GM18499 (cell line): ENCODE measurements around the gene CEBPG.

Source experiments
- ATAC-seq: cut with Tn5 transposase; IDR thresholded peaks from one replicate; pipeline ENCODE4 v1.9.1; 2021; ENCODE audit warnings: moderate number of reproducible peaks; ENCODE audit not compliant: insufficient read depth, unreplicated experiment

Gene CEBPG

DNA sequence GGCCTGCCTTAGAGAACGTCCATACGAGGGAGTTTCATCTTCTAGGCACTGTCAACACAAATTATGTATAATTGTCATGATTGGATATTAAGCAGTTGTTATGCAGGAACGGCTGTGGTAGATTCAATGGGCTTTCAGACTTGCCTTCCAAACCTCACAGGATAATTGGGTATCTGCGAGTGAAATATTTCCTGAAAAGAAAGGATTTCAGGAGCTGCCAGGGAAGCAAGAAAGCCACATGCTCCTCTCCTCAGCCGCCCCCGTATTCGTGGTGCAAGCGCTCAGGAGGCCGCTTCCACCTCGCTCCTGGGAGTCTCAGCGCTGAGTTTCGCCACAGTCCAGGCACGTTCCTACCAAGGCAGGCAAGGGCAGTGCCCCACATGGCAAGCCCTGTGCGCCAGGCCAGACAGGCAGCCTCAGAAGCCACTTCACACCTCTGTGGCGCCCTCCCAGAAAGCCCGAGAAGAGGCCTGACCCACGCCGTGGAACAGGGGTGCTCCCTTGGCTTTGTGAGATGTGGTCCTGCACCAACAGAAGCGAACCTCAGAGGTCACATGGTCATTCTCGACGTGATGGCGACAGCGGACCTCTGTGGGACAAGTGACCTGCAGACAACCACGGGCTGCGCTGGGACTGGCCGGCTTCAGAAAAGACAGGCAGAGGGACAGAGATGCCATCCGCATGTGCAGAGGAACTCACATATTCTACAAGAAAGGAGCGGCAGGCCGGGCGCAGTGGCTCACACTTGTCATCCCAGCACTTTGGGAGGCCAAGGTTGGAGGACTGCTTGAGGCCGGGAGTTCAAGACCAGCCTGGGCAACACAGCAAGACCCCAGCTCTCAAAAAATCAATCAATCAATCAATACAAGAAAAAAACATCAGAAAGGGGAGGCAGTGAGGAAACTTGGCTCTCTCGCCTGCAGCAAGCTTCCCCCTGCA is 41.4 kb downstream of the CEBPG start:
- ATAC-seq = no peak

DNA sequence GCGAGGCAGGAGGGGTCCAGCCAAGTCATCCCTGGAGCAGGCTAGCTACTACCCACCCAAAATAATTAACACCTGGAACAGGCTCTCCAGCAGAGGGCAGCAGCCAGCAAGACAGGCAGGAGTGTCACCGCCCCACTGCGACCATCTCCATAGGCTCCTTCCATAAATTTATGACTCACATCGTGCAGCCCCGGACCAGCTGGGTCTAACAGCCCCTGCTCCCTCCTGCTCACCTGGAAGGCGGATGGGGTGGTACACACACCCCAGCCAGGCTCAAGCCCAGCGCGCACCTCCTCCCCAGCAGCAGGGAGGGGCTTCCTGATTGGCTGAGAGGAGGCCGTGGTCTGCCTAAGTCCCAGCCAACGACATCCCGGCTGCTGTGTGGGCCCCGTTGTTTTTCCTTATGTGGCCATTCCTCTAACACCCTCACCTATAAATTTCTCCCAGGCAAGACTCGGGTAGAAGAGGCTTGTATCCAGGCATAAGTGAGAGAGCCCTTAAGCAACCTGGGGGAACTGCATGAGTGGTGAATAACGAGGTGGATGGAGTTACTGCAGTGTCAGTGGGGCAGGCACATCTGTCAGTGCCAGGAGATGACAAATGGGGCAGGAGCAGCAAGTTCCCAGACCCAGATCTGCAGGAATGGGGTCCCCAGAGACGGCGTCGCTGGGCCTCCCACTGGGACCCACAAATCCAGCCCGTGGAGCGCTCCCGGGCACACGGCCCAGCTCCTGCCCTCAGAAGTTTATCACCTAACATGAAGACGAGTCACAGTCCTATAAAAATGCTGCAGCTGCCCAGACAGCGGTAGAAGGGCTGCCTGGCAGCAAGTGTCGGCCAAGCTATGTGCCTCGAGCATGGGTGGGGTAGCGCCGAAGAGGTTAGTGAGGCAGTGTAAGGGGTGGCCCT is 43.1 kb downstream of the CEBPG start:
- no peak for ATAC-seq

DNA sequence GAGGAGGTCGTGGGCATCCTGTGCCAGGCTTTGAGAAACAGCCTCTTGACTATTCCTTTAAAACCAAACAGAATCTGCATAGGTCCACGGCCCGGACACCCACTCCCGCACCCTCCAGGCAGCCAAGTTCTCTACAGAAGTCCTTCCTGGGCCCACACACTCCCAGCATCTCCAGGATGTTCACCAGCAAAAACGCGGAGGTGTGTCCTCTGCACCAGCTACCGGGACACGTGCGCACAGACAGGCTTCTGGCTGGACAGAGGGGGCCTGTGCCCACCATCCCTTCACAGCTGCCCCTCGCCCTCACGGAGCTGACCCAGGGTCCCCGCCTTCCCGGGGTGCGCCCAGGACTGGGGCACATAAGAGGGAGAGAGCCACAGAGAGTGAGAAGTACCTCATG is 44.2 kb downstream of the CEBPG start:
- no peak for ATAC-seq

DNA sequence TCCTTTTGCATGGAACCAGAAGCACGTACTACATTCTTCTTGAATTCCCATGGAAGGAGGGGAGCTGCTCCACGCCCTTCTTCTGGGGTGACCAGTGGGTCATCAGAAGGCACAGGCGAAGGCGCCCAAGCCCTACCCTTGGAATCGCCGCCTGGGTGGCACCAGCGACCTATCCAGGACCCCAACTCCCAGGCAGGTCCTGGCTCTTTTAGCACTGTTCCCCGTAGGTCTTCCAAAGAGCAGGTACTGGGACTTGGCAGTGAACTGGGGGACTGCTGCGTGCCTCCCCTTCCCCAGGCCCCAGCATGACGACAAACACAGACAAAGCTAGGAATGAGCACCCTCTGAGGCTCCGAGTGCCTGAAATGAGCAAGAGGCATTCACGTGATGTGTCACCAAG is 45.0 kb downstream of the CEBPG start:
- ATAC-seq = no peak

DNA sequence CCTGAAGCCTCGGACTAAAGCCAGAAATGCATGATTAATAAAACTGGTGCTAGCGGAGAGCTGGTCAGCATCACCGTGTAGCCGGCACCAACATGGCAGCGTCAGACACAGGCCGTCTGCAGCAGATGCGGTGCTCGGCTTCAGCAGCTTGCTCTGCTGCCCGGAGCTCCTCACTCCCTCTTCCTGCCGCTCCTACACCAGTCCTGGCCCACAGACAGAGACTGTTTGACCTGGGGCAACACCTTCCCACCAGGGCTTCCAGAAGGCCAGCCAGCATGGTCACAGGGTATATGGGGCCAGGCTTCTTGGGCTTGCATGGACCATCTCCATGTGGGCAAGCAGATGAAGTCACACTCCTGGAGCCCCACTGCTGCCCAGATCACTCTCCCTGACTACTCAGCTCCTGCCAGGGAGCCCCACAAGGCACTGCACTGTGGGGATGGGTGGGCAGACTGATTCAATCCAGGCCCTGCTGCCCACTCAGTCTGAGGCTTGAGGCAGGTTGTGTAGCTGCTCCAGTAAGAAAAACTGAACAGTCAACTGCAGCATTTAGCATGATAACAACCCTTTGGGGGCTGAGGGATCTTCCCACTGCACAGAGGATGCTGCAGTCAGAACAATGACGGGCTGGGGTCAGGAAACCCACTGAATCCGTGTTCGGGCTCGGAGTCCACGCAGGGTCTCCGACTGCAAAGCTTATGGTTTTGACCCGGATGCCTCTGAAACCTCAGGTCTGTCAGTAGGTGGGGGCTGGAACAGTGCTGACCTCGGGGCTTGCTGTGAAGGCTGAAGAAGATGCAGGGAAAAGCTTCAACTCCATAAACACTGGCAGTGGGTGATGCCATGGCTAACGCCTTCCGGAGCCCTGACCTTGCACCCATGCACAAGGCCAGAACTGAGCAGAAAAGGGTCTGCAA is 45.6 kb downstream of the CEBPG start:
- no peak for ATAC-seq

DNA sequence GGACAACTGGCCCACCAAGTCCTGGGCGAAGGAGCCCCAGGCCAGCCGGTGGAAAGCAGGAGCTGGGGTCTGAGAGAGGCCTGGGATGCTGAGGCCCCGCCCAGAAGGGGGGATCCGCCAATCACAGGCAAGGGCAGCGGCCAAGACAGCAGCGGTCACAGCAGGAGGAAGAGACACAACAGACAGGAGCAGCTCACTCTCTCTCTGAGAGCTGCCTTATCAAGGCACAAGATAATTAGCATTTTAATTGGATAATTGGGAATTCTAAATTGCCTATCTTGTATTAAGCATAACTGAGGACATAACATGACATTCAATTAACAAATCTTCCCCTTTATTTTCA is 46.2 kb downstream of the CEBPG start:
- ATAC-seq = no peak

DNA sequence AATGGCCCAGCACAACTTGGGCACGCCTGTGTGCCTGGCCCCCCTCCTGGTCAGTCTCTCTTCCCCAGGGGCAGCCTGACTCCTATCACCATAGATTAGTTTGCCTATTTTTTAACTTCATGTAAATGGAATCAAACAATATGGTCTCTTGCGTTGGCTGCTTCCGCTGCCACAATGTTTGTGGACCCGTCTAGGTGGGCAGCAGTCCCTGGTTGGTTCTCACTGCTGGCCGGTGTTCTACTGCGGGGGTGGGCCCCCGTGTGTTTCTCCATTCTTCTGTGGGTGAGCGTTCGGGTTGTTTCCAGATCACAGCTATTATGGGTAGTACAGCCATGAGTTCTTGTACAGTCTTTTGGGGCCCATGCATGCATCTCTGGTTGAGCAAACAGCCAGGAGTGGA is 47.3 kb downstream of the CEBPG start:
- no peak for ATAC-seq

DNA sequence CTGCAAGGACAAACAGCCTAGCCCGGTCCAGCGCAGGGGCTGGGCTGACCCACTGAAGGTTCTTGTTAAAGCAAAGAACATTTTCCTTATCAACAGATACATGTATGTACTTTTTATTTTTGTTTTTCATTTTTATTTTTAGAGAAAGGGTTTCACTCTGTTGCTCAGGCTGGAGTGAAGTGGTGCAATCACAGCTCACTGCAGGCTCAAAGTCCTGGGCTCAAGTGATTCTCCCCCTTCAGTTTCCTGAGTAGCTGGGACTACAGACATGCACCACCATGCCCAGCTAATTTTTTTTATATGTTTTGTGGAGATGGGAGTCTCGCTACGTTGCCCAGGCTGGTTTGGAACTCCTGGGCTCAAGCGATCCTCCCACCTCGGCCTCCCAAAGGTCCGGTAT is 47.9 kb downstream of the CEBPG start:
- ATAC-seq = no peak

DNA sequence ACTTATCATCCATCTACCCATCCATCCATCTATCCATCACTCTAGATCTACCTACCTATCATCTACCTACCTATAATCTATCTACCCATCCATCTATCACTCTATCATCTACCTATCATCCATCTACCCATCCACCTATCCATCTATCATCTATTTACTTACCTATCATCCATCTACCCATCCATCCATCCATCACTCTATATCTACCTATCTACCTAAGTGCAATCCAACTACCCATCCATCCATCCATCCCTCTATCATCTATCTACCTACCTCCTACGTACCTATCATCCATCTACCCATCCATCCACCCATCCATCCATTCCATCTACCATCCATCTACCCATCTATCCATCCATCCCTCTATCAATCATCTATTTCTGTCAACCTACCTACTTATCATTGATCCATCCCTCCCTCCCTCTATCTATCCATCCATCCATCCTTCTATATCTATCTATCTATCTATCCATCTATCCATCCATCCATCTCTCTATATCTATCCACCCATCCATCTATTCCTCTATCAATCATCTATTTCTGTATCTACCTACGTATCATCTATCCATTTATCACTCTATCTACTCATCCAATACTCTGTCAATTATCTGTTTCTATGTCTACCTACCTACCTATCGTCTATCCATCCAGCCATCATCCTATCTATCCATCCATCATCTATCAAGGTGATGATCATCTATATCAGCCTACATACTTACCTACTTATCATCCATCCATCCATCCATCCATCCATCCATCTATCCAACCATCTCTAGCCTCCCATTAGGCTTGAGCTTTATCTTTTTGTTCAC is 49.1 kb downstream of the CEBPG start:
- no peak for ATAC-seq

DNA sequence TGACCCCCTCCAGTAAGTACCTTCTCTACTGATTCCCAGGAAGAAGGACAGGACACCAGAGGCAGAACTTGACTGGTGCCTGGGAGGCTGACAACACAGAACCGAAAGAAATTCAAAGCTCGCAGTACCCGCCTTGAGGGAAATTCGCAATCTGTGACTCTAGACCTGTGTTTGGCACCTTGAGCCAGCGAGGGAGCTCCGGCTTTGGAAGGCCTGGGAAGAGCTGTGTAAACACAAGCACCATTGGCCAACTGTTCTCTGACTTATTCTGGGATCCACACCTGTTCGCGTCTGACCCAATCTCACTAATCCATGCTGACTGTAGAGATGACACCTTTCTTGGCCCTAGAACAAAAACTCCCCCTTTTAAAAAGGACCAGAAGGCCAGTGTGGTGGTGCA is 50.7 kb downstream of the CEBPG start:
- no peak for ATAC-seq

DNA sequence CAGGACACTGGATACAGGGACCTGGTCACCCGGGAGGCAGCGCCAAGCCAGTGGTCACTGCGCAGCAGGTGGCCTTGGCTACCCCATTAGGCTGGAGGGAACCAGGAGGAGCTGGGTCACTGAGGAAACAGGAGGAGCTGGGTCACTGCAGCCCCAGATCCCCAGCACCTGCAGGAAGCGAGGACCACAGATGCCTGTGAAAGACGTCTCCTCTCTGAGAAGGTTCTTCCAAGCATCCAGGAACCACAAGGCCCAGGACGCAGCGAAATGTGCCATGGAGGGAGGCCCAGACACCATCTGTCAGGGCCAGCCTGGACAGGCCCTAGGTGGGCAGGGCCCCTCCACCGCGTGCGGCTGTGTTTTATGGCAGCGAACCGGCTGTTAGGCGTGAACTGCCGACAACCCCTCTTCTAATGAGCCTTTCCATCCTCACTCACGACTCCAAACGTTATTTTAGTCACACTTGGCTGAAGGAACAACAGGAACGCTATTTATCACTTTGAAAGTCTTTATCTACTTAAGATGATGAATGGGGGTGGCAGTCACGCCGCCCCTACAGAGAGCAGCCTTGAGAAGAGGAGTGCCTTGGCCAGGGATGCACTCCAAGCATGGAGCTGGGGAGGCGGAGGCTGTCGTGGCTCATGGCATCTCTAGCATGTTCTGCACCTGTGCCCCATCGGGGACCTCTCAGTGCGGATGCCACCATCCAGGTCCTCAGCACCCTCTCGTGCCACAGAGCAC is 53.3 kb downstream of the CEBPG start:
- ATAC-seq = no peak

DNA sequence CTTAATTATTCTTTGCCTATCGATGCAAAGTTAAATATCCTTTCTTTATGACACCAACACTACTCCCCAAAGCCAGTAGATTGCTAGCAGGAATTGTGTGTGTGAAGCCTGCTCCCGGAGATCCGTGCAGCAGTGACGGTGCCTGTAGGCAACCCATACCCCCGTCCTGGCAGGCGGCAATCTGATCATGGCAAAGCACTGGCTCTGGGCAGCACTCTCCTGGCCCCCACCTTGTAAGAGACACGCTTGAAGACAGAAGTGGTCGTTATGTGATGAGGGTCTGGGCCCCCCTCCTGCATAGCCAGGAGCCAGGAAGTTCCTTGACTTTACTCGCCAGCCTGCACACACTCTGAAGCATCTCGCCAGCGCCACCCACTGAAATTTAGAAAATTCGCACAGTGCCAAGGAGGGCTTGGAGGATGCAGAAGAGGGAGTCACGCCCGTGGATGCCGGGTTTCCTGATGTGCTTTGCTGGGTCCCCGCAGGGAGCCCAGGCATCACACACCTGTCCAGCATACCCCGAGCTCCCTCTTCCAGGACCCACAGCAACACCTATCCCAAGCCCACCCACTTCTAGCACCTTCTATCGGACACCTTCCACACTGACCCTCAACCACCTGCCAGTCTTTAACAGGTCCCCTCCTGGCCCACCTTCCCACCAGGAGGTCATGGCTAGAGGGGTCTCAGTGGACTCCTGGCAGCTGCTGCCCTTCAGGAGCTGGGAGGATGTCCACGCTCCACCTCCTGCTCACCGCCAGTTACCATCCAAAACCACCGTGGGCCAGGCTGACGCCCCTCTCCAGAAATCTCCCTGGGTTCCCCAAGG is 54.5 kb downstream of the CEBPG start:
- ATAC-seq = no peak

DNA sequence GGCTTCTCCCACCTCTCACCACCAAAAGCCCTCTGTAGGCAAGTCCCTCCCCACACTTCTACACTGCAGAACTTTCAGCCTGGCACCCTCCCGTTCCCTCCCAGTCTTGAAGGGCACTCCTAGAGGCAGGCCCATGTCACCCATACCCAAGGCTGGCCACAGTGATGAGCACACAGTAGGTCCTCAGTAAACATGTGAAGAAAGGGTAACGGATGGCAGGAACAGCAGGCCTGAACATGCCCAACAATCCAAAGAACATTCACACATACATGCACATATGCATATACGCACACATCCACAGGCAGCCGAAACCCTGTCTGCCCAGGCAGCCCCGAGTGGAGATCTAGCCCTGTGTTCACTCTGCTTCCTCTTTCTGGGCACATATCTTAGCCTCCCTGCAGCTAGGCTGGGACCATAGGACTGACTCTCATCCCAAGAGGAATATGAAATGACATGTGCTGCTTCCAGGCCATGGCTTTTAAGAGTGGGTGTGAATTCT is 55.2 kb downstream of the CEBPG start:
- ATAC-seq = no peak

DNA sequence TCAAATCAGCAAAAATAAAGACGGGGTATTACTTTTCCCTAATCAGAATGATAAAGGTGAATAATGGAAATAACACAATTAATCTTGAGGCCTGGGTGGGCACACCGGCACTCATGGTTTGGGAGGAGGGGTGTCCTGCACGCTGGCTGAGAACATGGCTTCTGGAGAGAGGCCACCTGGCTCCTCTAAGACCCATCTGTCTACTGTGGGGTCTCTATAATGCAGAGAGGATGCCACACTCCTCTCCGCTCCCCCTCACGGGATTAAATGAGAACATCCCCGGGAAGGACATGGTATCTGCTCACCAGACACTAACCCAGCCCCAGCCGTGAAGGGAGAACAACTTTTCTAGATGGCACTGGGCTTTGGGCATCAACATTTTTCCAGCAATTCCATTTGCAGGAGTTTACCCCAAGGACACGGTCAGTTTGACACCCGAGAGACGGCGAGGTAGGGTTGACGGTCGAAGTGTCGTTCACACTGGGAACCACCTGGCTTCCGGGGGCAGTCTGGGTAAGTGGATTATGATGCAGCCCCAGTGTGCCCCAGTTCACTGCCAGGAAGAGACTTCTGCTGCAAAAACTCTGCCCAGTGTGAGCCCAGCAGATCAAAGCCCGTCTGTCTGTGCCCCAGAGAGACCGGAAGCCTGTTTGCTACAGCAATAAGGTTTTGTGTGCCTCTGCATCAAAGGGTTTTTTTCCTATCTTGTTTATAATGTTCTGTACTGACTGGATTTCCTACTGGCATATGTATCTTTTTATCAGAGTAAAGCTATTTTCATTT is 56.6 kb downstream of the CEBPG start:
- ATAC-seq = no peak

DNA sequence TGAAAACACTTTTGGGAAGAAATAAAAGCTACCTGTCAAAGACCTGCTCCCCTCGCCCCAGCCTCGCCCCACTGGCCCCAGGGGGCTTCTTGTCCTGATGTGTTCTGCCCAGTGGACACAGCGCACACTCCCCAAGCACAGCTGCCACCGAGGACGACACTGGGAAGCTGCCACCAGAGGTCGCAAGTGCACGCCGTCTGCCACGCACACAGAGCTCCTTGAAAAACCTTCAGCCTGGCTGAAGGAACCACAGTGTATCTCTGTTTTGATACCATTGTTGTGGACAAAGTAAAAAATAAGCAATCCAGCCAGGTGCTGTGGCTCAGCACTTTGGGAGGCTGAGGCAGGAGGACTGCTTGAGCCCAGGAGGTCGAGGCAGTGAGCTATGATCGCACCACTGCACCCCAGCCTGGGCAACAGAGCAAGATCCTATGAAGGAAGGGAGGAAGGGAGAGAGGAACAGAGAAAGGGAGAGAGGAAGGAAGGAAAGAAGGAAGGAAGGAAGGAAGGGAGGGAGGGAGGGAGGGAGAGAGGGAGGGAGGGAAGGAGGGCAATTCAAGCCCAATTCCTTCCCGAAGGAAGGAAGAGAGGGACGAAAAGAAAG is 57.3 kb downstream of the CEBPG start:
- no peak for ATAC-seq

DNA sequence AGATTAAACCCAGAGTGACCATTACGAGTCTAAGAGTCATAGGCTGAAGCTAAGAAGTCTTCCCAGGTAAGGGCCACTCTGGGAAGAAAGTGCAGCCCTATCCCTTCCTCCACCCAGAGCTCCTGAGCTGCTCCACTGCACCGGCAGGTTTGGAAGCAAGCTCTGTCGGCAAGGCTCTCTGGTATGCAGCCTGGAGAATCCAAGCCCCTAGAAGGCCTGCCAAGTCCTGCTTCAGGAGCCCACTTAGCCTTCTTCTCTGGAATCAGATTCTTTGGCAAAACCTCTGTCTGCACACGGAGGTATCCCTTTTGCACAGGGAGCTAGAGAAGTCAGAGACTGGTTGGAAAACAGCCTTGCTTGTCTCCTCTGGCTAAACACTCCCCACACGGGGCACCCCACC is 58.5 kb downstream of the CEBPG start:
- ATAC-seq = no peak
